GM23248 (cell line): Measurements from ENCODE around the gene CADM3.

ENCODE experiments used
- EZH2 ChIP-seq: fragments of 200-600 bp; sonication (generic); IDR thresholded peaks from 2 replicates; pipeline ENCODE4 v1.6.1; 2018; ENCODE audit warnings: antibody characterized with exemption, mild to moderate bottlenecking; ENCODE audit not compliant: insufficient read depth, poor library complexity, severe bottlenecking
- EZH2phosphoT487 ChIP-seq: fragments of 200-600 bp; sonication (generic); IDR thresholded peaks from 2 replicates; pipeline ENCODE4 v1.6.1; 2018; ENCODE audit warnings: antibody characterized with exemption, moderate library complexity, mild to moderate bottlenecking, low read depth; ENCODE audit not compliant: insufficient read depth

- TF ChIP-seq EZH2 (no peak), EZH2phosphoT487 (no peak)
These were observed 1.9 kb downstream of the CADM3 start for GRCh38 chr1:159173320-159173719.
